PC-3 (cell line): ENCODE data around the gene MAS1.

Experiments
- EZH2 ChIP-seq: fragments of 300-600 bp; sonication (generic); IDR thresholded peaks from one replicate; pipeline ENCODE4 v1.6.1; 2017; ENCODE audit warnings: antibody characterized with exemption, mild to moderate bottlenecking, low read length; ENCODE audit not compliant: unreplicated experiment
- TF ChIP-seq, protein P1 (sequence below): fragments of 300-600 bp; sonication (generic); conservative IDR thresholded peaks from 2 replicates; pipeline ENCODE4 v1.5.1; 2017; ENCODE audit warnings: antibody characterized with exemption, low read depth, mild to moderate bottlenecking, low read length

DNA sequence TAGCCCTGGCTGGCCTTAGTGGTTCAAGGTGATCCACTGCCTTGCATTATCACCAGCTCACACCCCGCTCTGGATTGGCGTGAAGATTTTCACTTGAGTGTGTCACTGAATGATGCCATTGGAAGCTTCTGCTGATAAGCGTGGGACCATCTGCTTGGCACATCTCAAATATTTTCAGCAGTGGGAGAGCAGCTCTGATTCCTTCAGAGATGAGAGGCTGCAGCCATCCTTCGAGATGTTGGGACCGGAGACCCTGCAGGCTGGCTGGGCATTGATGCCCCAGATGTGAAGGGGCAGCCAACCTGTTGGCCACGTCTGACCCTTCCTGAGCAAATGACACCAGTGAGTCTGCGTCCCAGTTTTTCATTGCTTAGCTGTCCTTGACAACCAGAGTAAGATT, at the start of gene MAS1:
- TF ChIP-seq, protein P1, sequence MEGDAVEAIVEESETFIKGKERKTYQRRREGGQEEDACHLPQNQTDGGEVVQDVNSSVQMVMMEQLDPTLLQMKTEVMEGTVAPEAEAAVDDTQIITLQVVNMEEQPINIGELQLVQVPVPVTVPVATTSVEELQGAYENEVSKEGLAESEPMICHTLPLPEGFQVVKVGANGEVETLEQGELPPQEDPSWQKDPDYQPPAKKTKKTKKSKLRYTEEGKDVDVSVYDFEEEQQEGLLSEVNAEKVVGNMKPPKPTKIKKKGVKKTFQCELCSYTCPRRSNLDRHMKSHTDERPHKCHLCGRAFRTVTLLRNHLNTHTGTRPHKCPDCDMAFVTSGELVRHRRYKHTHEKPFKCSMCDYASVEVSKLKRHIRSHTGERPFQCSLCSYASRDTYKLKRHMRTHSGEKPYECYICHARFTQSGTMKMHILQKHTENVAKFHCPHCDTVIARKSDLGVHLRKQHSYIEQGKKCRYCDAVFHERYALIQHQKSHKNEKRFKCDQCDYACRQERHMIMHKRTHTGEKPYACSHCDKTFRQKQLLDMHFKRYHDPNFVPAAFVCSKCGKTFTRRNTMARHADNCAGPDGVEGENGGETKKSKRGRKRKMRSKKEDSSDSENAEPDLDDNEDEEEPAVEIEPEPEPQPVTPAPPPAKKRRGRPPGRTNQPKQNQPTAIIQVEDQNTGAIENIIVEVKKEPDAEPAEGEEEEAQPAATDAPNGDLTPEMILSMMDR = no peak
- TF ChIP-seq EZH2 = no peak
